ENCODE data around the gene C22orf23.
"Not testable (repeated sequence)": the region's sequence is repeated elsewhere in the genome, so short reads cannot be mapped to it uniquely, and the experiment has no call there.

Gene C22orf23

DNA sequence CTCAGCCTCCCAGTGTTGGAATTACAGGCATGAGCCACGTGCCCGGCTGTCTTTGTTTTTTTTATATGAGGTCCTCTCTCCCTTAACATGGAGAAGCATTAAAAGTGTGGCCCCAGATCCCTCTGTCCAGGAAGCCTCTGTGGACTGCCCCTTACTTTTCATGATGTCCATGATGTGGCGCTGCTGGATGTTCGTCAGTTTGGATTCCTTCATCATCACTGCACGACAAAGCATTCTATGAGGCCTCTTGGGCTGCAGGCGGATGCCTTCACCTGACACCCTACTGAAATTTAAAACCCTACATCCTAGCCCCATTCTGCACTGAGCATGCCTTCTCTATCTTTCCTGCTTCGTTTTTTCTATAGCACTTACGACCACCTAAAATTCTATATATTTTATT lies 2.1 kb downstream of the C22orf23 start:
- Mint-ChIP-seq H3K27ac (no peak overlapping the region), H3K4me1 (ENCODE audit: low read depth) (peaks cover 14% of the 10 kb centered on the region), H3K9me3 (no peaks in the 10 kb centered on the region), H3K27me3 (ENCODE audit: low read depth) (peaks cover 18% of the 10 kb centered on the region), H3K4me3 (no peak overlapping the region), H3K36me3 (ENCODE audit: low read depth) (peaks cover 7% of the 10 kb centered on the region)

DNA sequence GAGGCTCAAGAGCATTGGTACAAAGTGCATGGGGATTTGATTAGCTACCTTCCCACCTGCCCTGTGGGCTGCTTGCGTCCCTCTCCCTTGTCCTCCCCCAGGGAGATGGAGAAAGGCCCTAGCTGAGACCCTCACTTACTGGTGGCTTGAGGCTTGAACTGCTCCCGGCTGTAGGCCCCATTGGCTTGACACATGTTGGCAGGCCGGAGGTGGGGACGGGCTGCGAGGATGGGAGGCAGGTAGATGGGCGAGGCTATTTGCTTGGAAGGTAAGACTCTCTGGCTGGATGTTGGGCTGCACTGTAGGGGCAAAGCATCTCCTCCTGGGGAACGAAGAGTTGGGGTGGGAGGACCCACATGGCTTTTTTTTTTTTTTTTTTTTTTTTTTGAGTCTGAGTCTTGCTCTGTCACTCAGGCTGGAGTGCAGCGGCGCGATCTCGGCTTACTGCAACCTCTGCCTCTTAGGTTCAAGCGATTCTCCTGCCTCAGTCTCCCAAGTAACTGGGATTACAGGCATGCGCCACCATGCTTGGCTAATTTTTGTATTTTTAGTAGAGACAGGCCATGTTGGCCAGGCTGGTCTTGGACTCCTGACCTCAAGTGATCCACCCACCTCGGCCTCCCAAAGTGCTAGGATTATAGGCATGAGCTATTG lies 6.1 kb downstream of the C22orf23 start:
- not testable (repeated sequence) for H3K27ac Mint-ChIP-seq; H3K4me1 Mint-ChIP-seq (ENCODE audit: low read depth); H3K36me3 Mint-ChIP-seq (ENCODE audit: low read depth); H3K9me3 Mint-ChIP-seq; H3K4me3 Mint-ChIP-seq; H3K27me3 Mint-ChIP-seq (ENCODE audit: low read depth)

DNA sequence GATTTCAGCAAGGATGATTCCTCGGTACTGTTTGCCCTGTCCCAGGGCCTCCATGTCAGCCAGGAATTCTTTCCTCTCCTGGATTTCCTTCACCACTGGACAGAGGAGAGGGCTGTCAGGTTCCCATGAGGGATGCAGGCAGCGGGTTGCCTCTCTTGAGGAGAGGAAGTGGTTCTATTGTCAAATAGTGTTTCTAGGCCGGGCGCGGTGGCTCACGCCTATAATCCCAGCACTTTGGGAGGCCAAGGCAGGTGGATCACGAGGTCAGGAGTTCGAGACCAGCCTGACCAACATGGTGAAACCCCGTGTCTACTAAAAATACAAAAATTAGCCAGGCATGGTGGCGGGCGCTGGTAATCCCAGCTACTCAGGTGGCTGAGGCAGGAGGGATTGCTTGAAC lies 9.0 kb downstream of the C22orf23 start:
- not testable (repeated sequence) for H3K4me3 Mint-ChIP-seq; H3K27me3 Mint-ChIP-seq (ENCODE audit: low read depth); H3K27ac Mint-ChIP-seq; H3K36me3 Mint-ChIP-seq (ENCODE audit: low read depth); H3K9me3 Mint-ChIP-seq; H3K4me1 Mint-ChIP-seq (ENCODE audit: low read depth)

DNA sequence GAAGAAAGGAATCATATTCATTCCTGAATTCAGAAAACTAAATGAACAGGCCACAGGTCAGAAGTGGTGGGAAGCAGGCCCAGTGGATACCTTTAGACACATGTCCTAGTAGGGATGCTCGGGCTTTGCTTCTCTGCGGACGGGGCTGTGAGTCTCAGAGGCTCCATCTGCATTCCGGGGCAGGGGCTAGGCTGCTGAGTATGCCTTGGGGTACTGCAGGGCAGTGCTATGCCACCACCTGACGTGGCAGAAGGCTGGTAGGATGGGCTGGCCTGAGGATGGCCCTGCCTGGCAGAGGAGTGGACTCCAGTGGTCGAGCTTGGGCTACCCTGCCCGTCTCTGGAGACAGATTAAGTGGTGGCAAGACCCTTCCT lies 9.6 kb downstream of the C22orf23 start:
- Mint-ChIP-seq H3K9me3 (no peaks in the 10 kb centered on the region), H3K4me3 (no peak overlapping the region), H3K27me3 (ENCODE audit: low read depth) (no peaks in the 10 kb centered on the region)

DNA sequence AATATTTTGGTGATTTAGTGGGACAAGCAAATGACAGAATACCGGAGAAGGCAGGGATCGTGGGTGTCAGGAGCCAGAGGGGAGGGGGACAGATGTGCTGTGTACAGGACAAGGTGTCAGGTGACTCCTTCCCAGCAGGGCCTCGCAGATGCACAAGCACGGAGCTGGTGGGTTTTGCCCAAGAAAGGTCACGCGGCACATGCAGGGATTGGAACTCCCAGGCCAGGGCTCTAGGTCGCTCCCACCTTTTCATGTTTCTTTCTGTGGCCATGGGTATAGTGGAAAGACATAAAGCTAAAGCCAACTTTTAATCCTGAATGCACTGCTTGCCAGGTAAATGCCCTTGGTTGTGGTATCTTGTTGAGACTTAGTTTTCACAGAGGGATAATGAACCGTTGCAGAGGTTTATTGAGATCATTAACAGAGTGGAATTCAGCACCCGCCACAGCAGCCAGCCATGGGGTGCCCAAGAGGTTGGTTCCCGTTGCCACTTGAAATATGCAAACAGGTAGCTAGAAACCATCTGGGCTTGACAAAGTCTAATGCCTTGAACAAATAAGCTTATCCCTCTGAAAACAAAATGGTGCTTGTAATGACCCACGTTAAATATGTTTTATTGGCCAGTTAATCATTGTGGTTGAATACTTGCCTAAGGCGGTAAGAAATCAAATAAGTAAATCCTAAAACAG lies 10.1 kb downstream of the C22orf23 start:
- Mint-ChIP-seq H3K4me3 (no peak overlapping the region), H3K9me3 (no peaks in the 10 kb centered on the region), H3K4me1 (ENCODE audit: low read depth) (no peaks in the 10 kb centered on the region), H3K27ac (no peak overlapping the region), H3K36me3 (ENCODE audit: low read depth) (peaks cover 3% of the 10 kb centered on the region), H3K27me3 (ENCODE audit: low read depth) (no peaks in the 10 kb centered on the region)

More for the DNA sequence above, 9.6 kb downstream of the C22orf23 start:
- peaks cover 3% of the 10 kb centered on the region for H3K36me3 Mint-ChIP-seq (ENCODE audit: low read depth)
- H3K4me1 Mint-ChIP-seq (ENCODE audit: low read depth), result no peaks in the 10 kb centered on the region
- no peak overlapping the region for H3K27ac Mint-ChIP-seq

DNA sequence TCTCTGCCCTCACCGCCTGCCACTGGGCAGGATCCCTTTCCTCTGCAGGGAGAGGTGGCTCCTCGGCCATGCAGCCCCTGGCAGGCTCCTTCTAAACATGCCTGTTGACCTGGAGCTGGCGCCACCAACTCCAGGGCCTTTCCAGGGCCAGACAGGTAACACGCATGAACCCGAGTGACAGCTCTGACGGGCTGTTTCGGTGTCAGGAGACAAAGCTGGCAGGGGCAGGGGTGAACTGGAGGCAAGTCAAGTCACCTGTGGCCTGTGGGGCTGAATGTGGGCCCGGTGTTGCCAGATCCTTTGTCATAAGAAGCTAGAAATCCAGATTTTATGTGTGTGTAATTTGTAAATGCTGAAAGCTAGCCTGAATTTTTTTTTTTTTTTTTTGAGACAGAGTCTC lies 11.3 kb downstream of the C22orf23 start:
- Mint-ChIP-seq H3K9me3 (no peaks in the 10 kb centered on the region), H3K4me1 (ENCODE audit: low read depth) (no peaks in the 10 kb centered on the region), H3K27ac (no peak overlapping the region), H3K27me3 (ENCODE audit: low read depth) (no peaks in the 10 kb centered on the region), H3K36me3 (ENCODE audit: low read depth) (peaks cover 5% of the 10 kb centered on the region), H3K4me3 (no peak overlapping the region)

DNA sequence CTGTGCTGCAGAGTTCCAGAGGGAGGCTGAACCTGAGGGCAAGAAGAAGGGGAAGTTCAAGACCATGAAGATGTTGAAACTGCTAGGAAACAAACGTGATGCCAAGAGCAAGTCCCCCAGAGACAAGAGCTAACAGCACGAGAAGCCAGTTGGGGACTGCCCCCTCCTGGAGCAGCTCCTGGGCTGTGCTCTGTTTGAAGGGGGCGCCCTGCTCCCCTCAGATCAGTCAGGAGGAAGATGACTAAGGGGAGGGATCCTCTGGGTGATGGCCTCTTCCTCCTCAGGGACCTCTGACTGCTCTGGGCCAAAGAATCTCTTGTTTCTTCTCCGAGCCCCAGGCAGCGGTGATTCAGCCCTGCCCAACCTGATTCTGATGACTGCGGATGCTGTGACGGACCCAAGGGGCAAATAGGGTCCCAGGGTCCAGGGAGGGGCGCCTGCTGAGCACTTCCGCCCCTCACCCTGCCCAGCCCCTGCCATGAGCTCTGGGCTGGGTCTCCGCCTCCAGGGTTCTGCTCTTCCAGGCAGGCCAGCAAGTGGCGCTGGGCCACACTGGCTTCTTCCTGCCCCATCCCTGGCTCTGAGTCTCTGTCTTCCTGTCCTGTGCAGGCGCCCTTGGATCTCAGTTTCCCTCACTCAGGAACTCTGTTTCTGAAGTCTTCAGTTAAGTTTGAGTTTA lies 12.6 kb downstream of the C22orf23 start:
- Mint-ChIP-seq H3K27me3 (ENCODE audit: low read depth) (no peaks in the 10 kb centered on the region), H3K9me3 (no peaks in the 10 kb centered on the region), H3K4me3 (no peak overlapping the region), H3K36me3 (ENCODE audit: low read depth) (peaks cover 5% of the 10 kb centered on the region), H3K4me1 (ENCODE audit: low read depth) (no peaks in the 10 kb centered on the region), H3K27ac (no peak overlapping the region)

DNA sequence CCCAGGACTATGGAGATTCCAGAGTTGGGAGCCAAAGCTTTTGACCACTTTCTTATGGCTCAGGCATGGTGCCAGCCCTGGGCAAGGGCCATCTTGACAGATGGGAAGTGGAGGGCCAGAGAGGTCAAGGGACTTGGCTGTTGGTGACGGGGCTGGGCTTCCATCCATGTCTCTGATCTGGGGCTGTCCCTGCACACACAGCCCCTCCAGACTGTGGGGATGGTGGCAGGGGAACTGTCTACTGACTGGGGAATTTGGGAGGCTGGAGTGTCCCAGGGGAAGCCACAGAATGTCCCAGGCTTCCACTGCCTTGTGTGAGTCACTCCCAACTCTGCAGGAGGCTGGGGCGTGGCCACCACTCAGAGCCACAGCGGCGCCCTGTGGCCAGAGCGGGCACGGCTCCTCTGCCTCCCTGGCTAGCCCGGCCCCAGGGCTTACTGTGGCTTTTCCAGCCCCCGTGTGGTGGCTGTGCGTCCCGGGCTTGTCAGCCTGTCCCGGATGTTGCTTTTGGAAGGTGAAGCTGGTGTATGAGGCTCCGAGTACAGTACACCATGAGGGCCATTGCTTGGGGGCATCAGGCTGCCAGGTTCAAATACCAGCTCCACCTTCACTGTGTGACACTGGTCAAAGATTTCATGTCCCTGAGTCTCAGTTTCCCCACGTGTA lies 19.6 kb downstream of the C22orf23 start:
- no peak overlapping the region for H3K27ac Mint-ChIP-seq
- H3K27me3 Mint-ChIP-seq (ENCODE audit: low read depth), result no peaks in the 10 kb centered on the region
- H3K4me3 Mint-ChIP-seq, result no peak overlapping the region

DNA sequence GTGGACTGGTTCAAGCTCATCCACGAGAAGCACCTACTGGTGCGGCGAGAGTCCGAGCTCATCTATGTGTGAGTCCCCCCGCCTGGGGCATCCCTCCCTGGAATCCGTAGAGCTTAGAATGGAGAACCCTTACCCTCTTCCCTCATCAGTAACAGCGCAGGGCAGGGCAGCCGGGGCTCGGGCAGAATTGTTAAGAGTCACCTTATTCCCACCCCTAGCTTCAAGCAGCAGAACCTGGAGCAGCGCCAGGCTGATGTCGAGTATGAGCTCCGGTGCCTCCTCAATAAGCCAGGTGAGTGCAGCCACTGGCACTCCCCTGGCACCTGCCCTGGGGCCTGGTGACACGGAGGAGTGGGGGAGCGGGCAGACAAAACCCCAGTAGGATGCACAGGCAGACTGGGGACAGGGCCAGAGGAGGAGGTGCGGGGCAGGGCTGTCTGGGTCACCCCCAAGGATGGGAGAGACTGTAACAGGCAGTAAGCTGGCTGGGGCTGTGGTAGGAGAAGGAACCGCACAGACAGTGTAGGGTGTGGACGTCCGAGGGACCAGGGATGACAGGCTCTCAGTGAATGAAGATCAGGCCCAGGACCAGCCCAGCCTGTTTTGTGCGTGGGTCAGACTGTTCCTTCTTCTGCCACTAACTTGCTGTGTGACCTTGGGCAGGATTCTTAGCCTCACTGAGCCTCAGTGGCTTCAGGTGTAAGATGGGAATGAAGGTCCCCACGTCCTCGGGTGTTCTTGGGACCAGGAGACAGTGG lies 20.4 kb downstream of the C22orf23 start:
- Mint-ChIP-seq H3K27ac (no peak overlapping the region), H3K9me3 (no peaks in the 10 kb centered on the region), H3K27me3 (ENCODE audit: low read depth) (no peaks in the 10 kb centered on the region), H3K4me3 (no peak overlapping the region), H3K4me1 (ENCODE audit: low read depth) (peaks cover 11% of the 10 kb centered on the region), H3K36me3 (ENCODE audit: low read depth) (peaks cover 24% of the 10 kb centered on the region)

More for the DNA sequence above, 19.6 kb downstream of the C22orf23 start:
- Mint-ChIP-seq H3K36me3 (ENCODE audit: low read depth) (peaks cover 17% of the 10 kb centered on the region), H3K9me3 (no peaks in the 10 kb centered on the region), H3K4me1 (ENCODE audit: low read depth) (peaks cover 11% of the 10 kb centered on the region)

DNA sequence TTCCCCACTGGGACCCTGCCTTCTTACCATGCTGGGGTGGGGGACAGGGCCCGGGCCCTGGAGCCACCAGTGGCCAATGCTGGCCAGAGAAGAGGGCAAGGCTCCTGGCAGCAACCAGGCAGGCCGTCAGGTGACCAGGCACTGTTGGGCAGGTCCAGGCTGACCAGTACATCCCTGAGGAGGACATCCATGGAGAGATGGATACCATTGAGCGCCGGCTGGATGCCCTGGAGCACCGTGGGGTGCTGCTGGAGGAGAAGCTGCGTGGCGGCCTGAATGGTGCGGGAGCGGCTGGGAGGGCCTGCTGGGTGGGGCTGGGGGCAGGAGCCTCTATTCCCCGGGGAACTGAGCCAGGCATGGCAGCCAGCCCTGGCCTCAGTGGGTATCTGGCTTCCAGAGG lies 21.0 kb downstream of the C22orf23 start:
- Mint-ChIP-seq H3K27ac (no peak overlapping the region), H3K36me3 (ENCODE audit: low read depth) (peaks cover 21% of the 10 kb centered on the region), H3K4me1 (ENCODE audit: low read depth) (peaks cover 11% of the 10 kb centered on the region), H3K9me3 (no peaks in the 10 kb centered on the region), H3K27me3 (ENCODE audit: low read depth) (no peaks in the 10 kb centered on the region), H3K4me3 (no peak overlapping the region)

DNA sequence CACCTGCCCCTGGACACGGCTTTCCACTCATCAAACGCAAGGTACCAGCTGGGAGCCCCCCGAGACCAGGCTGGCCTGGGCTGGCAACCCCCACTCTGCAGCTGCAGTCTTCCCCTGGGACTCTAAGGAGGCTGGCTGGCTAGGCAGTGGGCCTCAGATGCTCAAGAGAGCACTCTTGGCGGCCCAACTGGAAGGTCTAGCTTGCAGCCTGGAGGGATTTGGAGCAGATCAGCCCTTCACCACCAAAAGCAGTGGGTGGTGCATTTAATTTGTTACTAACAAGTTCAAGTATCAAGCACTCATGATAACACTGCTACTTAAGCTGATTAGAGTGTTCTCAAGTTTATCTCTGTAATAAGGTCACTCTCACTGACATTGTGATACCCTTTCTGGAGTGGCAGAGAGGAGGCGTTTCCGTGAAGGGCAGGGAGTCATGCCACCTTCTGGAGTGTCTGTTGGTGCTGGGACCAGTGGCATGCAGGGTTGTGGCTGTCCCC lies 21.5 kb downstream of the C22orf23 start:
- Mint-ChIP-seq H3K36me3 (ENCODE audit: low read depth) (peaks cover 21% of the 10 kb centered on the region), H3K27ac (no peak overlapping the region), H3K4me1 (ENCODE audit: low read depth) (peaks cover 11% of the 10 kb centered on the region), H3K27me3 (ENCODE audit: low read depth) (no peaks in the 10 kb centered on the region), H3K4me3 (no peak overlapping the region), H3K9me3 (no peaks in the 10 kb centered on the region)

DNA sequence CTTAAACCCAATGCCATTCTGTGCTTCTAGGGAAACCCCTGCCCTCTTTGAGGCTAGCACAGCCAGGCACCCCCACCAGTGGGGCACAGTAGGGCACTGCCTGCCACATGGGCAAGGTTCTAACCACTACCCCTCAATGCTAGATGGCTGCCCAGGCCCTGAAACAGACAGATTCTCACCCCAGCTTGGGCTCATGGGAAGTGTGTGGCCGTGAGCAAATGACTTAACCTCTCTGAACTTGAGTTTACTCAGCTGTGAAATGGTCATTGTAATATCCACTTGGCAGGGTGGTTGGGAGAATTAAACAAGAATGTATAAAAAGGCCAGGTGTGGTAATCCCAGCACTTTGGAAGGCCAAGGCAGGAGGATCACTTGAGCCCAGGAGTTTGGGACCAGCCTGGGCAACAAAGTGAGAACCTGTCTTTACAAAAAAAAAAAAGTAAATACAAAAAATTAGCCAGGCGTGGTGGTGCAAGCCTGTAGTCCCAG lies 22.4 kb downstream of the C22orf23 start:
- Mint-ChIP-seq H3K9me3 (no peaks in the 10 kb centered on the region), H3K4me3 (no peak overlapping the region), H3K27me3 (ENCODE audit: low read depth) (no peaks in the 10 kb centered on the region), H3K36me3 (ENCODE audit: low read depth) (peaks cover 21% of the 10 kb centered on the region), H3K27ac (no peak overlapping the region), H3K4me1 (ENCODE audit: low read depth) (peaks cover 11% of the 10 kb centered on the region)

DNA sequence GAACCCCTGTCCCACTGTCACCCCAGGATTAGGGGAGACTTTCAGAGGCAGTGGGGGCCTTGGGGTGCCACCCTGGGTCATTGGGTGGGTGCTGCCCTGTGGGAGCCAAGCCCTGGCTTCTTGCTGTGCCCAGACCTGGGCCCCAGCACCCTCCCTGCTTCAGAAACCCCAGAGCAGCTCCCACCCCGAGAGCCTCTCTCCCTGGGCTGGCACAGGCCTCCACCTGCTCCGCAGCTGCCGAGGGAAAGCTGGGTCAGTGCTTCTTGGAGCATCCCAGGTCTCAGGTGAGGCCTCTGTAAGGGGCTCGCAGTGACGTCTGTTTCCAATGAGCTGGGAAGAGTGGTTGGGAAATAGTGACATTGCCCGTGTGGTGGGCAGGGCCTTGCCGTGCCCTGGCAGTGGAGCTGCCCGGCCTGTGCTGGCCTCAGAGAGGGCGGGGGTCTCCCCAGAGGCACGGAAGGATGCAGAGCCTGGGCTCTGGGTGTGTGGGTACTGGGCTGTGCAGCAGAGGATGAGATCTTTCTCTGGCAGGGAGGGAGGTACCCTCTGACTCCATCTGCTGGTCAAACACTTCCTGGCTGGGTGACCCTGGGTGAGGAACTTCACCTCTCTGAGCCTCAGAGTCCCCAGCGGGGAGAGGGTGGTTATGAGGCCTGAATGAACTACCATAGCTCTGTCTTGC lies 23.0 kb downstream of the C22orf23 start:
- Mint-ChIP-seq H3K4me1 (ENCODE audit: low read depth) (peaks cover 11% of the 10 kb centered on the region), H3K4me3 (no peak overlapping the region), H3K27ac (no peak overlapping the region), H3K9me3 (no peaks in the 10 kb centered on the region), H3K27me3 (ENCODE audit: low read depth) (no peaks in the 10 kb centered on the region), H3K36me3 (ENCODE audit: low read depth) (peaks cover 21% of the 10 kb centered on the region)
